WTC11 (cell line): Measurements from ENCODE around the gene TWF2.

Experiments used
- CBFB ChIP-seq: sonication (generic); formaldehyde crosslinking; IDR thresholded peaks from 2 replicates; pipeline ENCODE4 v1.8.1; 2022; ENCODE audit warnings: mild to moderate bottlenecking, low read depth, missing genetic modification reagents
- CREB1 ChIP-seq: sonication (generic); formaldehyde crosslinking; IDR thresholded peaks from 2 replicates; pipeline ENCODE4 v1.8.0; 2023; ENCODE audit warnings: mild to moderate bottlenecking, missing genetic modification reagents
- ESRRA ChIP-seq: sonication (generic); formaldehyde crosslinking; IDR thresholded peaks from 2 replicates; pipeline ENCODE4 v1.8.1; 2022; ENCODE audit warnings: mild to moderate bottlenecking, missing genetic modification reagents, borderline replicate concordance
- ZNF416 ChIP-seq: fragments of 250-450 bp; sonication (Bioruptor Pico); IDR thresholded peaks from 2 replicates; pipeline ENCODE4 v1.9.0; 2021; ENCODE audit warnings: mild to moderate bottlenecking, inconsistent platforms
- TF ChIP-seq, protein P1 (sequence below): sonication (generic); formaldehyde crosslinking; IDR thresholded peaks from 2 replicates; pipeline ENCODE4 v1.8.0; 2022; ENCODE audit warnings: missing genetic modification reagents
- TF ChIP-seq, protein P2 (sequence below): fragments of 250-450 bp; sonication (Bioruptor Pico); IDR thresholded peaks from 2 replicates; pipeline ENCODE4 v1.9.0; 2021; ENCODE audit warnings: moderate library complexity, mild to moderate bottlenecking, inconsistent platforms, borderline replicate concordance
- TF ChIP-seq, protein P3 (sequence below): sonication (generic); formaldehyde crosslinking; IDR thresholded peaks from 2 replicates; pipeline ENCODE4 v1.8.1; 2023; ENCODE audit warnings: mild to moderate bottlenecking, moderate library complexity, missing genetic modification reagents
- TF ChIP-seq, protein P4 (sequence below): sonication (generic); formaldehyde crosslinking; conservative IDR thresholded peaks from 2 replicates; pipeline ENCODE4 v1.8.1; 2022; ENCODE audit warnings: mild to moderate bottlenecking, missing genetic modification reagents
- TF ChIP-seq, protein P5 (sequence below): fragments of 200-600 bp; IDR thresholded peaks from 2 replicates; pipeline ENCODE4 v1.8.0; 2022; ENCODE audit warnings: antibody characterized with exemption
- TF ChIP-seq, protein P6 (sequence below): sonication (generic); formaldehyde crosslinking; IDR thresholded peaks from 2 replicates; pipeline ENCODE4 v1.8.0; 2022; ENCODE audit warnings: mild to moderate bottlenecking, missing genetic modification reagents

DNA sequence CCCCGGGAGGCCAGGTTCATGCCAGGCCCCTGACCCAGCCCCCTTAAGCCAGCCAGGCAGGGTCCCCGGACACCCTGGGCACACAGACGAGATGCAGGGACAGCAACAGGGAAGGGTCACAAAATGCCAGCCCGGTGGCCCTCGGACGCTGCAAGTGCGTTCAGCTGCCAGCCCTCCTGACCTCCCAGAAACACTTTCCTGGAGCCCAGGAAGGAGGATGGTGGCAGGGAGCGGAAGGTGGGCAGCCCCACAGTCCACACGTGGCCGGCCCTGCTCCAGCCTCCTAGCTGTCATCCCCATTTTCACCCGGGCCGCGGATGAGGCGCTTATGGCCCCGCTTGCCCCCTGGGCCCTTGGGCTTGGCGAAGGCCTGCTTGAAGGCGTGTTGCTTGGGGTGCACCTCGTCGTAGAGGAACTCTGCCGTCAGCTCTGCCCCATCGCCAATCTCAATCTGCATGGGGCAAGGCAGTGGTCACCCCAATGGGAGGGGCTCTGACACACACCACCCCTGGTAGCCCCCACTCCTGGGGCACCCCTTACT lies 10.1 kb downstream of the TWF2 start:
- TF ChIP-seq, protein P1, sequence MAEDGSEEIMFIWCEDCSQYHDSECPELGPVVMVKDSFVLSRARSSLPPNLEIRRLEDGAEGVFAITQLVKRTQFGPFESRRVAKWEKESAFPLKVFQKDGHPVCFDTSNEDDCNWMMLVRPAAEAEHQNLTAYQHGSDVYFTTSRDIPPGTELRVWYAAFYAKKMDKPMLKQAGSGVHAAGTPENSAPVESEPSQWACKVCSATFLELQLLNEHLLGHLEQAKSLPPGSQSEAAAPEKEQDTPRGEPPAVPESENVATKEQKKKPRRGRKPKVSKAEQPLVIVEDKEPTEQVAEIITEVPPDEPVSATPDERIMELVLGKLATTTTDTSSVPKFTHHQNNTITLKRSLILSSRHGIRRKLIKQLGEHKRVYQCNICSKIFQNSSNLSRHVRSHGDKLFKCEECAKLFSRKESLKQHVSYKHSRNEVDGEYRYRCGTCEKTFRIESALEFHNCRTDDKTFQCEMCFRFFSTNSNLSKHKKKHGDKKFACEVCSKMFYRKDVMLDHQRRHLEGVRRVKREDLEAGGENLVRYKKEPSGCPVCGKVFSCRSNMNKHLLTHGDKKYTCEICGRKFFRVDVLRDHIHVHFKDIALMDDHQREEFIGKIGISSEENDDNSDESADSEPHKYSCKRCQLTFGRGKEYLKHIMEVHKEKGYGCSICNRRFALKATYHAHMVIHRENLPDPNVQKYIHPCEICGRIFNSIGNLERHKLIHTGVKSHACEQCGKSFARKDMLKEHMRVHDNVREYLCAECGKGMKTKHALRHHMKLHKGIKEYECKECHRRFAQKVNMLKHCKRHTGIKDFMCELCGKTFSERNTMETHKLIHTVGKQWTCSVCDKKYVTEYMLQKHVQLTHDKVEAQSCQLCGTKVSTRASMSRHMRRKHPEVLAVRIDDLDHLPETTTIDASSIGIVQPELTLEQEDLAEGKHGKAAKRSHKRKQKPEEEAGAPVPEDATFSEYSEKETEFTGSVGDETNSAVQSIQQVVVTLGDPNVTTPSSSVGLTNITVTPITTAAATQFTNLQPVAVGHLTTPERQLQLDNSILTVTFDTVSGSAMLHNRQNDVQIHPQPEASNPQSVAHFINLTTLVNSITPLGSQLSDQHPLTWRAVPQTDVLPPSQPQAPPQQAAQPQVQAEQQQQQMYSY (CRISPR knock-in tag) = no peak
- TF ChIP-seq, protein P2, sequence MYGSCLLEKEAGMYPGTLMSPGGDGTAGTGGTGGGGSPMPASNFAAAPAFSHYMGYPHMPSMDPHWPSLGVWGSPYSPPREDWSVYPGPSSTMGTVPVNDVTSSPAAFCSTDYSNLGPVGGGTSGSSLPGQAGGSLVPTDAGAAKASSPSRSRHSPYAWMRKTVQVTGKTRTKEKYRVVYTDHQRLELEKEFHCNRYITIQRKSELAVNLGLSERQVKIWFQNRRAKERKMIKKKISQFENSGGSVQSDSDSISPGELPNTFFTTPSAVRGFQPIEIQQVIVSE (CRISPR knock-in tag) = no peak
- TF ChIP-seq, protein P3, sequence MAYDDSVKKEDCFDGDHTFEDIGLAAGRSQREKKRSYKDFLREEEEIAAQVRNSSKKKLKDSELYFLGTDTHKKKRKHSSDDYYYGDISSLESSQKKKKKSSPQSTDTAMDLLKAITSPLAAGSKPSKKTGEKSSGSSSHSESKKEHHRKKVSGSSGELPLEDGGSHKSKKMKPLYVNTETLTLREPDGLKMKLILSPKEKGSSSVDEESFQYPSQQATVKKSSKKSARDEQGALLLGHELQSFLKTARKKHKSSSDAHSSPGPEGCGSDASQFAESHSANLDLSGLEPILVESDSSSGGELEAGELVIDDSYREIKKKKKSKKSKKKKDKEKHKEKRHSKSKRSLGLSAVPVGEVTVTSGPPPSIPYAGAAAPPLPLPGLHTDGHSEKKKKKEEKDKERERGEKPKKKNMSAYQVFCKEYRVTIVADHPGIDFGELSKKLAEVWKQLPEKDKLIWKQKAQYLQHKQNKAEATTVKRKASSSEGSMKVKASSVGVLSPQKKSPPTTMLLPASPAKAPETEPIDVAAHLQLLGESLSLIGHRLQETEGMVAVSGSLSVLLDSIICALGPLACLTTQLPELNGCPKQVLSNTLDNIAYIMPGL (CRISPR knock-in tag) = no peak
- TF ChIP-seq, protein P4, sequence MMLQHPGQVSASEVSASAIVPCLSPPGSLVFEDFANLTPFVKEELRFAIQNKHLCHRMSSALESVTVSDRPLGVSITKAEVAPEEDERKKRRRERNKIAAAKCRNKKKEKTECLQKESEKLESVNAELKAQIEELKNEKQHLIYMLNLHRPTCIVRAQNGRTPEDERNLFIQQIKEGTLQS = no peak
- TF ChIP-seq, protein P5, sequence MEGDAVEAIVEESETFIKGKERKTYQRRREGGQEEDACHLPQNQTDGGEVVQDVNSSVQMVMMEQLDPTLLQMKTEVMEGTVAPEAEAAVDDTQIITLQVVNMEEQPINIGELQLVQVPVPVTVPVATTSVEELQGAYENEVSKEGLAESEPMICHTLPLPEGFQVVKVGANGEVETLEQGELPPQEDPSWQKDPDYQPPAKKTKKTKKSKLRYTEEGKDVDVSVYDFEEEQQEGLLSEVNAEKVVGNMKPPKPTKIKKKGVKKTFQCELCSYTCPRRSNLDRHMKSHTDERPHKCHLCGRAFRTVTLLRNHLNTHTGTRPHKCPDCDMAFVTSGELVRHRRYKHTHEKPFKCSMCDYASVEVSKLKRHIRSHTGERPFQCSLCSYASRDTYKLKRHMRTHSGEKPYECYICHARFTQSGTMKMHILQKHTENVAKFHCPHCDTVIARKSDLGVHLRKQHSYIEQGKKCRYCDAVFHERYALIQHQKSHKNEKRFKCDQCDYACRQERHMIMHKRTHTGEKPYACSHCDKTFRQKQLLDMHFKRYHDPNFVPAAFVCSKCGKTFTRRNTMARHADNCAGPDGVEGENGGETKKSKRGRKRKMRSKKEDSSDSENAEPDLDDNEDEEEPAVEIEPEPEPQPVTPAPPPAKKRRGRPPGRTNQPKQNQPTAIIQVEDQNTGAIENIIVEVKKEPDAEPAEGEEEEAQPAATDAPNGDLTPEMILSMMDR = no peak
- TF ChIP-seq CBFB (CRISPR knock-in tag) = no peak
- TF ChIP-seq ESRRA (CRISPR knock-in tag) = no peak
- no peak for TF ChIP-seq ZNF416 (CRISPR knock-in tag)
- no peak for TF ChIP-seq CREB1
- TF ChIP-seq, protein P6, sequence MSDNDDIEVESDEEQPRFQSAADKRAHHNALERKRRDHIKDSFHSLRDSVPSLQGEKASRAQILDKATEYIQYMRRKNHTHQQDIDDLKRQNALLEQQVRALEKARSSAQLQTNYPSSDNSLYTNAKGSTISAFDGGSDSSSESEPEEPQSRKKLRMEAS (CRISPR knock-in tag) = no peak
